NB4 (cell line): Measurements from ENCODE around the gene DOK7.

ENCODE experiments used
- DNase-seq: peaks from one replicate; pipeline ENCODE4 v3.0.0; 2010; ENCODE audit warnings: low read depth
- H3K4me3 ChIP-seq: one replicate; pipeline ENCODE4 v1.5.1; 2011; ENCODE audit warnings: mild to moderate bottlenecking, low read depth, low read length, moderate library complexity
- CTCF ChIP-seq: IDR thresholded peaks from one replicate; pipeline ENCODE4 v1.5.1; 2012; ENCODE audit warnings: low read depth, low read length
- MAX ChIP-seq: IDR thresholded peaks from 2 replicates; pipeline ENCODE4 v1.6.1; 2011; ENCODE audit warnings: low read depth, low read length
- MYC ChIP-seq: IDR thresholded peaks from 2 replicates; pipeline ENCODE4 v1.6.1; 2011; ENCODE audit warnings: low read depth, low read length
- POLR2A ChIP-seq: IDR thresholded peaks from 2 replicates; pipeline ENCODE4 v1.6.1; 2011; ENCODE audit warnings: mild to moderate bottlenecking; ENCODE audit not compliant: insufficient read length; ENCODE audit errors: extremely low read depth

DOK7 gene

GRCh38 chr4:3463556-3464348 lies 646 bp downstream of the DOK7 start:
- no peak overlapping the region for H3K4me3 ChIP-seq
- TF ChIP-seq MAX (no peak), POLR2A (no peak), MYC (no peak), CTCF (no peak)
- no peak for DNase-seq

GRCh38 chr4:3464349-3464905 lies 1.3 kb downstream of the DOK7 start:
- TF ChIP-seq MAX (no peak), CTCF (no peak), POLR2A (no peak), MYC (no peak)
- no peak for DNase-seq
- no peak overlapping the region for H3K4me3 ChIP-seq

- no peak for DNase-seq
- H3K4me3 ChIP-seq, result no peak overlapping the region
- no peak for TF ChIP-seq MYC
- no peak for TF ChIP-seq MAX
Measured at GRCh38 chr4:3464911-3465697, 2.0 kb downstream of the DOK7 start.

GRCh38 chr4:3465698-3466671 lies 2.9 kb downstream of the DOK7 start:
- no peak for TF ChIP-seq CTCF
- TF ChIP-seq POLR2A, result no peak
- no peak for TF ChIP-seq MYC
- TF ChIP-seq MAX, result no peak
- H3K4me3 ChIP-seq, result no peak overlapping the region
- DNase-seq, result no peak

GRCh38 chr4:3466691-3467600 lies 3.8 kb downstream of the DOK7 start:
- no peak for DNase-seq
- no peak for TF ChIP-seq MYC
- TF ChIP-seq CTCF, result no peak
- no peak overlapping the region for H3K4me3 ChIP-seq
